HepG2 (cell line): ENCODE data around the gene IKZF5. TPM values are rescaled to one million over a fixed set of nuclear protein-coding genes. Genes with fewer than 3 reads are reported as not detected.

Experiments used
- BORCS8-MEF2B ChIP-seq: sonication (generic); formaldehyde crosslinking; IDR thresholded peaks from 2 replicates; pipeline ENCODE4 v1.8.0; 2022; ENCODE audit warnings: mild to moderate bottlenecking, missing genetic modification reagents
- CENPBD1 ChIP-seq: sonication (generic); formaldehyde crosslinking; IDR thresholded peaks from 2 replicates; pipeline ENCODE4 v1.8.0; 2022; ENCODE audit warnings: missing genetic modification reagents, low read depth, mild to moderate bottlenecking, borderline replicate concordance
- CREM ChIP-seq, 2 experiments: sonication (generic) in 1 of 2; formaldehyde crosslinking in 1 of 2; IDR thresholded peaks; 2 replicates each; pipeline versions ENCODE4 v1.4.0 to v1.6.1; 2016 to 2020; ENCODE audit warnings: antibody characterized with exemption in 1 of 2, mild to moderate bottlenecking in 1 of 2, missing genetic modification reagents in 1 of 2
- HNRNPK ChIP-seq: fragments of 200-400 bp; formaldehyde crosslinking; IDR thresholded peaks from 2 replicates; pipeline ENCODE4 v1.6.1; 2018; ENCODE audit warnings: low read length, low read depth, moderate library complexity, mild to moderate bottlenecking; ENCODE audit not compliant: poor library complexity, severe bottlenecking
- KLF13 ChIP-seq: sonication (generic); formaldehyde crosslinking; IDR thresholded peaks from 2 replicates; pipeline ENCODE4 v1.4.0; 2020; ENCODE audit warnings: mild to moderate bottlenecking, missing genetic modification reagents
- KLF15 ChIP-seq: sonication (generic); formaldehyde crosslinking; IDR thresholded peaks from 2 replicates; pipeline ENCODE4 v1.8.1; 2023; ENCODE audit warnings: borderline replicate concordance, mild to moderate bottlenecking, inconsistent platforms, missing genetic modification reagents, mixed read lengths
- KLF6 ChIP-seq: IDR thresholded peaks from 2 replicates; pipeline ENCODE4 v1.8.0; 2016; ENCODE audit warnings: missing biosample characterization, missing genetic modification reagents
- KMT2A ChIP-seq: sonication (generic); formaldehyde crosslinking; IDR thresholded peaks from 2 replicates; pipeline ENCODE4 v1.4.0; 2020; ENCODE audit warnings: missing genetic modification reagents
- MEIS1 ChIP-seq: sonication (generic); formaldehyde crosslinking; IDR thresholded peaks from 2 replicates; pipeline ENCODE4 v1.9.0; 2021; ENCODE audit warnings: mild to moderate bottlenecking, missing genetic modification reagents, moderate library complexity, borderline replicate concordance
- NR2F1 ChIP-seq, 2 experiments: fragments of 450-650 bp in 1 of 2; formaldehyde crosslinking in 1 of 2; IDR thresholded peaks; 2 replicates each; pipeline versions ENCODE4 v1.5.0 to v1.6.1; 2016 to 2020; ENCODE audit warnings: mild to moderate bottlenecking in 1 of 2, missing compliant biosample characterization in 1 of 2, missing genetic modification reagents in 1 of 2, moderate library complexity in 1 of 2
- POGK ChIP-seq: sonication (generic); formaldehyde crosslinking; conservative IDR thresholded peaks from 2 replicates; pipeline ENCODE4 v1.8.0; 2022; ENCODE audit warnings: mild to moderate bottlenecking, moderate library complexity, missing genetic modification reagents
- REST ChIP-seq, 2 experiments: IDR thresholded peaks; 2 replicates each; pipeline ENCODE4 v1.6.1; 2011 to 2012; ENCODE audit warnings: low read length in 2 of 2, borderline replicate concordance in 1 of 2, low read depth in 1 of 2, mild to moderate bottlenecking in 1 of 2, moderate library complexity in 1 of 2
- RNF2 ChIP-seq: fragments of 450-650 bp; conservative IDR thresholded peaks from 2 replicates; pipeline ENCODE4 v1.6.1; 2016; ENCODE audit warnings: low read depth
- SOX6 ChIP-seq, 2 experiments: fragments of 450-650 bp in 1 of 2; sonication (generic) in 1 of 2; formaldehyde crosslinking in 1 of 2; IDR thresholded peaks; 2 replicates each; pipeline versions ENCODE4 v1.4.0 to v1.6.1; 2017 to 2020; ENCODE audit warnings: antibody characterized with exemption in 1 of 2, mild to moderate bottlenecking in 1 of 2, missing genetic modification reagents in 1 of 2
- ZNF274 ChIP-seq: sonication (generic); formaldehyde crosslinking; IDR thresholded peaks from 2 replicates; pipeline ENCODE4 v1.5.1; 2020; ENCODE audit warnings: mild to moderate bottlenecking, missing genetic modification reagents
- ZNF703 ChIP-seq: sonication (generic); formaldehyde crosslinking; IDR thresholded peaks from 2 replicates; pipeline ENCODE4 v1.5.1; 2020; ENCODE audit warnings: missing genetic modification reagents, mild to moderate bottlenecking, moderate library complexity, borderline replicate concordance
- ZNF770 ChIP-seq: sonication (generic); formaldehyde crosslinking; IDR thresholded peaks from 2 replicates; pipeline ENCODE4 v1.5.0; 2020; ENCODE audit warnings: mild to moderate bottlenecking, missing genetic modification reagents
- ZNF83 ChIP-seq: sonication (generic); formaldehyde crosslinking; IDR thresholded peaks from 2 replicates; pipeline ENCODE4 v1.4.0; 2020; ENCODE audit warnings: missing genetic modification reagents, mild to moderate bottlenecking, borderline replicate concordance
- ZNF841 ChIP-seq: sonication (generic); formaldehyde crosslinking; IDR thresholded peaks from 2 replicates; pipeline ENCODE4 v1.8.1; 2023; ENCODE audit warnings: missing genetic modification reagents, borderline replicate concordance
- polyA plus RNA-seq, 8 experiments: library from polyadenylated mRNA; depleted of rRNA in 3 of 8; stranded (reverse) in 7 of 8; unstranded in 1 of 8; fragments of >200 nt; fragmentation: Illumina TruSeq in 4 of 8; extraction: Trizol in 4 of 8; gene quantifications; 2 replicates each; pipeline versions ENCODE4 v1.2.1 to v1.2.3, GENCODE V29; 2011 to 2016; ENCODE audit warnings: low read depth in 4 of 8, missing spikeins in 1 of 8, mixed read lengths in 1 of 8; ENCODE audit not compliant: insufficient read depth in 1 of 8
- total RNA-seq, 5 experiments: library from RNA; depleted of rRNA; stranded (reverse); fragments of >200 nt; fragmentation: Illumina TruSeq; extraction: Trizol; gene quantifications; 2 replicates each; pipeline ENCODE4 v1.2.3, GENCODE V29; 2016; ENCODE audit warnings: low read depth in 1 of 5

The IKZF5 gene
- total and polyA plus RNA-seq, 2 of the 13 experiments (the other 11 are each of a cell fraction or from before 2014, with no cell fraction given) = 3.7 to 12.0 TPM

GRCh38 chr10:122980209-122981065, 28.2 kb downstream of the IKZF5 start, which contains the start of gene PSTK (continued):
- peak in 1 of 2 experiments; percentile 24; a peak in 1 of 4 replicates for TF ChIP-seq REST (IDR thresholded peaks at IDR 0.05; ENCODE audit: borderline replicate concordance in 1 of 2, low read depth in 1 of 2, low read length in 2 of 2)
- peak; percentile 16; the same call in 1 of the 2 replicates for TF ChIP-seq BORCS8-MEF2B (CRISPR knock-in tag)
- TF ChIP-seq RNF2 = peak; percentile 95
- no peak for TF ChIP-seq MEIS1 (CRISPR knock-in tag)
- TF ChIP-seq CENPBD1 (CRISPR knock-in tag) = no peak
- TF ChIP-seq ZNF274 (CRISPR knock-in tag) = peak; percentile 85
- no peak for TF ChIP-seq KLF13 (CRISPR knock-in tag)
- no peak for TF ChIP-seq NR2F1 (CRISPR knock-in tag; IDR thresholded peaks at IDR 0.05)
- no peak for TF ChIP-seq KLF6 (CRISPR knock-in tag)
- TF ChIP-seq ZNF770 = no peak
- TF ChIP-seq ZNF83 (CRISPR knock-in tag) = no peak; the same call in 1 of the 2 replicates
- peak; percentile 93 for TF ChIP-seq CREM (IDR thresholded peaks at IDR 0.05)
- TF ChIP-seq CREM (CRISPR knock-in tag; IDR thresholded peaks at IDR 0.05) = peak; percentile 86
- TF ChIP-seq HNRNPK = no peak
- TF ChIP-seq KLF15 (CRISPR knock-in tag) = no peak
- TF ChIP-seq KMT2A (CRISPR knock-in tag) = peak; percentile 72
- TF ChIP-seq ZNF703 (CRISPR knock-in tag) = 0 out of 2 replicates have a peak, but pooled peaks have one; percentile 88
- no peak; the same call in 1 of the 2 replicates for TF ChIP-seq ZNF841 (CRISPR knock-in tag)
- no peak for TF ChIP-seq SOX6 (IDR thresholded peaks at IDR 0.05)
- peak; percentile 38 for TF ChIP-seq SOX6 (CRISPR knock-in tag; IDR thresholded peaks at IDR 0.05)
- TF ChIP-seq POGK (CRISPR knock-in tag) = peak; percentile 72; the same call in 1 of the 2 replicates
